Measurements from ENCODE around the gene FBL.
"Not testable (repeated sequence)": the region's sequence is repeated elsewhere in the genome, so short reads cannot be mapped to it uniquely, and the experiment has no call there.

- TF ChIP-seq POLR2AphosphoS5 (IDR thresholded peaks at IDR 0.05; ENCODE audit: borderline replicate concordance, low read depth, low read length); EZH2 (IDR thresholded peaks at IDR 0.05); FOXP2 (optimal IDR thresholded peaks at IDR 0.05; ENCODE audit: control extremely low read depth, extremely low read length, insufficient read depth): not testable (repeated sequence)
These were observed 31.8 kb upstream of the FBL start for GRCh38 chr19:39877982-39878381.
